HG02571 (cell line): ENCODE data around the gene RCBTB1.

ENCODE experiments used
- ATAC-seq: cut with Tn5 transposase; IDR thresholded peaks from one replicate; pipeline ENCODE4 v1.9.1; 2021; ENCODE audit warnings: mild to moderate bottlenecking, moderate library complexity; ENCODE audit not compliant: unreplicated experiment

Gene RCBTB1

GRCh38 chr13:49561062-49561410 lies 24.3 kb downstream of the RCBTB1 start:
- ATAC-seq = no peak

- no peak for ATAC-seq
Measured at GRCh38 chr13:49560270-49561061, 24.9 kb downstream of the RCBTB1 start.

GRCh38 chr13:49559006-49559405 lies 26.4 kb downstream of the RCBTB1 start:
- ATAC-seq = no peak

GRCh38 chr13:49554387-49554786 lies 31.0 kb downstream of the RCBTB1 start:
- no peak for ATAC-seq

GRCh38 chr13:49553888-49554287 lies 31.5 kb downstream of the RCBTB1 start:
- ATAC-seq = no peak

GRCh38 chr13:49550942-49551644 lies 34.3 kb downstream of the RCBTB1 start:
- no peak for ATAC-seq

- no peak for ATAC-seq
Measured at GRCh38 chr13:49549289-49549688, 36.1 kb downstream of the RCBTB1 start.

- ATAC-seq = no peak
Measured at GRCh38 chr13:49546561-49546960, 38.8 kb downstream of the RCBTB1 start.

GRCh38 chr13:49545661-49546060 lies 39.7 kb downstream of the RCBTB1 start:
- ATAC-seq = no peak

GRCh38 chr13:49543656-49544055 lies 41.7 kb downstream of the RCBTB1 start:
- no peak for ATAC-seq

- no peak for ATAC-seq
Measured at GRCh38 chr13:49540552-49540951, 44.8 kb downstream of the RCBTB1 start.

GRCh38 chr13:49539746-49540145 lies 45.6 kb downstream of the RCBTB1 start:
- ATAC-seq = no peak

- ATAC-seq = no peak
Measured at GRCh38 chr13:49539313-49539712, 46.0 kb downstream of the RCBTB1 start.

GRCh38 chr13:49538404-49538803 lies 47.0 kb downstream of the RCBTB1 start:
- no peak for ATAC-seq

- ATAC-seq = no peak
Measured at GRCh38 chr13:49536144-49536873, 49.0 kb downstream of the RCBTB1 start.

- no peak for ATAC-seq
Measured at GRCh38 chr13:49533591-49534269, 51.6 kb downstream of the RCBTB1 start.

- no peak for ATAC-seq
Measured at GRCh38 chr13:49533011-49533410, 52.3 kb downstream of the RCBTB1 start.

GRCh38 chr13:49532593-49532992 lies 52.8 kb downstream of the RCBTB1 start:
- ATAC-seq = no peak

- no peak for ATAC-seq
Measured at GRCh38 chr13:49530457-49530856, 54.9 kb downstream of the RCBTB1 start.

GRCh38 chr13:49528161-49528560 lies 57.2 kb downstream of the RCBTB1 start:
- no peak for ATAC-seq

GRCh38 chr13:49527123-49527522 lies 58.2 kb downstream of the RCBTB1 start:
- ATAC-seq = no peak
